Loucy (cell line): ENCODE data around the gene RRM1.

Source experiments
- EZH2phosphoT487 ChIP-seq: fragments of 200-600 bp; IDR thresholded peaks from 2 replicates; pipeline ENCODE4 v1.6.1; 2018; ENCODE audit warnings: antibody characterized with exemption, mild to moderate bottlenecking, moderate library complexity, borderline replicate concordance
- TF ChIP-seq, protein P1 (sequence below): fragments of 200-600 bp; sonication (generic); conservative IDR thresholded peaks from 2 replicates; pipeline ENCODE4 v1.5.1; 2014; ENCODE audit warnings: mild to moderate bottlenecking, antibody characterized with exemption, low read length

DNA sequence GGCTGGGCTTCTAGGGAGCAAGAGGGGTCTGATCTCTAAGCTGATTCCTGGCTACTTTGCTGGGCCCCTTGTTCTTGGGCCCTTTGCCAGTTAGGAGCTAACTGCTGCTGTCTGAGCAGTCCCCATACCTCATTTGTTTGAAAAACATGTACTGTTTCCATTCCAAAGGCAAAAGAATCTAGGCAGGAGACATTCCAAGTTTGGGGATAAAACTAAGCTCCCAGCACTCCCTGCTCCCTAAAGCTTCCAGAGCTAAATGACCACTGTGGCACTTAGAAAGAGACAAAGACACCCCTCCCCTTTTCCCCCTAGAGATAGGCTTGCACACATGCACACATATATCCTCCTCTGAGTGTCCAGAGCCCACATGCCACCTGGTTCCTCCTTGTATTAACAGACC, 22.7 kb upstream of the RRM1 start:
- TF ChIP-seq, protein P1, sequence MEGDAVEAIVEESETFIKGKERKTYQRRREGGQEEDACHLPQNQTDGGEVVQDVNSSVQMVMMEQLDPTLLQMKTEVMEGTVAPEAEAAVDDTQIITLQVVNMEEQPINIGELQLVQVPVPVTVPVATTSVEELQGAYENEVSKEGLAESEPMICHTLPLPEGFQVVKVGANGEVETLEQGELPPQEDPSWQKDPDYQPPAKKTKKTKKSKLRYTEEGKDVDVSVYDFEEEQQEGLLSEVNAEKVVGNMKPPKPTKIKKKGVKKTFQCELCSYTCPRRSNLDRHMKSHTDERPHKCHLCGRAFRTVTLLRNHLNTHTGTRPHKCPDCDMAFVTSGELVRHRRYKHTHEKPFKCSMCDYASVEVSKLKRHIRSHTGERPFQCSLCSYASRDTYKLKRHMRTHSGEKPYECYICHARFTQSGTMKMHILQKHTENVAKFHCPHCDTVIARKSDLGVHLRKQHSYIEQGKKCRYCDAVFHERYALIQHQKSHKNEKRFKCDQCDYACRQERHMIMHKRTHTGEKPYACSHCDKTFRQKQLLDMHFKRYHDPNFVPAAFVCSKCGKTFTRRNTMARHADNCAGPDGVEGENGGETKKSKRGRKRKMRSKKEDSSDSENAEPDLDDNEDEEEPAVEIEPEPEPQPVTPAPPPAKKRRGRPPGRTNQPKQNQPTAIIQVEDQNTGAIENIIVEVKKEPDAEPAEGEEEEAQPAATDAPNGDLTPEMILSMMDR, result no peak
- TF ChIP-seq EZH2phosphoT487, result no peak
